GM18873 (cell line): ENCODE data around the gene SMIM1.
"Not testable (repeated sequence)": the region's sequence is repeated elsewhere in the genome, so short reads cannot be mapped to it uniquely, and the experiment has no call there.

Source experiments
- ATAC-seq: cut with Tn5 transposase; IDR thresholded peaks from one replicate; pipeline ENCODE4 v1.9.1; 2021; ENCODE audit warnings: mild to moderate bottlenecking, moderate library complexity, moderate number of reproducible peaks; ENCODE audit not compliant: unreplicated experiment, low FRiP score

The SMIM1 gene

DNA sequence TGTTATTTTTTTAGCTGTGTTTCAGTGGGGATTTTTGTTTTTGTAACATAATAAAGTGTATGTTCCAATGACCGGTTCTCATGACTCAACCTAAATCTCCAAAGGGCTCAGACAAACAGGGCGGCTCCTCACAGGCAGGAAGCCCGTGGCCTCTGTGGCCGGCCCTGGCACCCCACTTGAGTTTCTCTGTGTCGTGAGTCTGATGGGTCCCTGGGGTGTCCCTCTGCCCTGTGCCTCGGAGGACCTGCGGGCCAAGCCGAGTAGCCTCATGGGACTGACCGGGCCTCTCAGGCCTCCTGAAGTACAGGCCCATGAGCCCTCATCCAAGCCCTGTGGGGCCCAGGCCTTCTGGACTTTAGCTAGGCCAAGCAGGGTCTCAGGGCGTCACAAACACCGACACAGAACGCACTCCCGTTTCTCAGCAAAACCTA is 36.4 kb upstream of the SMIM1 start:
- ATAC-seq, result no peak

DNA sequence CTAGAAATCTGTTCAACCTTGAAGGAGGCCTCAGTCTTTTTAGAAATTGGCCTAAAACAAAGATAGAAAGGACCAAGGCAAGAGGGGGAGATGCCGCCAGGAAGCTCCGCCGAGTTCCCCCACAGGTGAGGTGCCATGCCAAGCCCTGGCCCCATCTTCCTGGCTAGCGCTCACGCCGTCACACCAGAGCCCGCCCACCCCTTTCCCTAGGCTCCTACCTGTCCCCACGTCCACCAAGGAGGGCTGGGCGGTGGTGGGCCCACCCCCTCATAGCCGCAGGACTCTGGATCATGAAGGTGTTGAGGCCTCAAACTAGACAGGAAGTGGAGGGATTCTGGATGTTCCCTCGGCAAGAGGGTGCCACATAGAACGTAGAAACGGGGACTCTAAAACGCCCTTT is 35.8 kb upstream of the SMIM1 start:
- ATAC-seq, result no peak

DNA sequence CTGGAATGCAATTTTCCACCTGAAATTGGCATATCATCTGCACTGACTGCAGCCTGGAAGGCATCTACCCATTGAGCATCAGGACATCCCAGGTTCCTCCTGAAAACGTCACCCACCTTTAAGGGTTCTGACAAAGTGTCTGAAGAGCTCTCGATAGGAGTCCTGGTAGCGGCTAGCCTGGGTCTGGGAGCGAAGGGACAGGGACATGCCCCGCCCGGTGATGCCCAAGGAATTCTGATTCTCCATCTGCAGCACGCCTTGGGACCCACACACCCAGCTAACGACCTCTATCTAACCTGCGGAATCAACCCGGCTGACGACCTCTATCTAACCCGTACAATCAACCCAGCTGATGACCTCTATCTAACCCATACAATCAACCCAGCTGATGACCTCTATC is 33.6 kb upstream of the SMIM1 start:
- no peak for ATAC-seq

DNA sequence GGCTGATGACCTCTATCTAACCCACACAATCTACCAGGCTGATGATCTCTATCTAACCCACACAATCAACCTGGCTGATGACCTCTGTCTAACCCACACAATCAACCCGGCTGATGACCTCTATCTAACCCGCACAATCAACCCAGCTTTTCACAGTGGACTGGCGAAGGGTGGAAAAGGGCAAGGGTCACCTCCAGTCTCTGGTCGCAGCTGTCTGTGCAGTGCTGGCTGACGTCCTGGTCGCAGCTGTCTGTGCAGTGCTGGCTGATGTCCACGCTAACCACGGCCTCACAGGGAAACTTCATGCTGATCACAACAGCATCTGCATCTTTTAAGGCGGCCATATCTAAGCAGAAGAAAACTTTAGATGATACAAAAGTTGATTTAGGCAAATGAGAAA is 32.5 kb upstream of the SMIM1 start:
- no peak for ATAC-seq

DNA sequence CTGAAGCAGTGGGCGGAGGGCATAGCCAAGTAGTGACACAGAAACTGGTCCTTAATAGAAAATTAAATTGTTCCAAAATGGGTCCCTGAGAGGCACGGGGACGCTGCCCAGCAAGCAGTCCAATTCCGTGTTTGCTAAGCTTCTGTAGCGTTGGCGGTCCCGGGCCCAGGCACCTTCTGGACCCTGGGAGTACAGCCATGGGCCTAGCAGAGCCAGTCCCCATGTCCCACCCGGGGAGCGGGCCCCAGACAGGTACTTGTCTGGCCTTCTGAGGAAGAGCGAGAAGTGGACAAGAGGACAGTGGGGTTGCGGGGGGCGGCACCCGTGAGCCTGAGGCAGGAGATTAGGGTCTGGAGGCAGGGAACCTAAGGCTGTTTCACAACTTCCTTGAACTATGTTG is 31.8 kb upstream of the SMIM1 start:
- ATAC-seq, result no peak

DNA sequence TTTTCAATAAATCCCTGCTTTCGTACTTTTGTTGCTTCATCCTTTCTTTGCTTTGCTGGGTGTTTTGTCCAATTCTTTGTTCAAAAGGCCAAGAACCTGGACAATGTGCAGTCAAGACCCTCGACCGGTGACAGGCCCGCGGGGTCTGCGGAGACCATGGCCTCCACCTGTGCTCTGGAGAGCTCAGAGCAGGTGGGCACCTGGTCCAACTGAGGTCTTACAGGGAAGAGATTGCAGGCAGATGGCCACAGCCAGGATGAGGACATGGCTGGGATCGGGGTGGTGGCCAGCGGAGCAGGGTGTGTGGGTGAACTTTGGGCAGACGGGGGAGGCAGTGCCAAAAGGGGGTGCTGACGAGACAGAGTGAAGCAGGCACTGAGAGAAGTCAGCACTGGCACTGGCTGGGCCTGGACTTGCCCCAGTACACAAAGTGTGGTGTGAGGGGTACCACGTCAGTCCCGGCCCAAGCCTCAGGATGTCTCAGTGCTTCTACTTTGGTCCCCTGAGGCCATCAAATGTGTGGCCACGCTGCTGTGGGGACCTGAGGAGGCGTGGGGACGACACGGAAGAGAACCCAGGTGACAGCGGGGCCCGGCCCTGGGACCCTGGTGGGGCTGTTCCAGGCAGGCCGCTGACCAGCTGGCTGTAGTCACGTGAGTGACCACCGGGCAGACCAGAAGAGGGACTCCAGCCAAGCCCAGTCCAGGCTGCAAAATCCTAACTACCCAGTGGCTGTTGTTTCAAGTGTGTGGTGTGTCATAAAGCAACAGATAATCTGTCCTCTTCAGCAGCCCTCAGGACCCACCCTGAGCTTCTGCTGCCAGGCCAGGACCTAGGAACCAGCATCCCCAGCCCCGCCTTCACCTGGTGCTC is 30.7 kb upstream of the SMIM1 start:
- ATAC-seq, result no peak

DNA sequence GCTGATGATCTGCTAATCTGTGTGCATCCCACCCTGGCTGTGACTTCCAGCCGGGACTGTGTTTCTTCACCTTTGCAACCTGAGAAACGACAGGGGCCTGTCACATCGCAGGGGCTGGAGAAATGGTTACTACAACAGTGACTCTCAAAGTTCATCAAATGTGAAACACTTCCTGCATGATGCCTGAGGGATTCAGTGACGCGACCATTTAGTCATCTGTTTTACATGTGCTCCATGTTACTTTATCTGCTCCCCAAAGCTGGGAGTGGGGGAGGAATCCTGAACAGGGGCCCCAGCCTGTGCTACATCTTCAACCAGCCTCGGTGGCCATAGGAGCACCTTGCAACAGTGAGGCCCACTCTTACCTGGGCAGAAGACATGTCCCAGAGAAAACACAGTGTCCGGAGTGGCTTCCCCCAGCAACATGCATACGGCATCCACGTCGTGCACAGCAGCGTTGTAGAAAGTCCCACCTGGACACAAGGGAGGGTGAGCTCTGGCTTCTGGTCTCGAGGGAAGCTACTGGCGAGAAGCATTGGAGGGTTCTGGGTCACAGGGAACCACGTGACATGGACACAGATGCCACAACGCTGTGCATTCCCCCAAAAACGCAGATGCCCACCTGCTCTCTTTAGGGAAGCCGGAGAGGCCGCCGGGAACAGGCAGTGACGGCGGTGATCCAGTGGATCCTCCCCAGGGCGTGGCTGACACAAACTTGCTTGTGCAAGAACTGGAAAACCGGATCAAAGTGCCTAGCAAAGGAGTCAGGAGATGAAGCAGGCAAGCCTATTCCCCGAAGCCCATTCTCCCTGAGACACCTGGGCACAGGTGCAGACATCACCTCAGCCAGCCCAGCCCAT is 29.9 kb upstream of the SMIM1 start:
- no peak for ATAC-seq

DNA sequence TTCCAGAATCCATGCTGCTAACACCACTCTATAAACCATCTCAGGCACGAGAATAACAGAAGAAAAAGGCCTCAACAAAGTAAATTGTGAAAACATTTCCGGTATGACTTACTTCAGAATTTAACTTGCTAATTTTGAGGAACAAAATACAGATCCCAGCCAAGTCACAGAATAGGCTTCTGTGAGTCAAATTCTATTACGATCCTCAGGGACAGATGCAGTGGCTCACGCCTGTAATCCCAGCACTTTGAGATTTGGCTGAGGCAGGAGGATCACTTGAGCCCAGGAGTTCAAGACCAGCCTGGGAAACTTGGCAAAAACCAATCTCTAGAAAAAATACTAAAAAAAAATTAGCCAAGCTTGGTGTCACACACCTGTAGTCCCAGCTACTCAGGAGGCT is 29.1 kb upstream of the SMIM1 start:
- ATAC-seq, result no peak

DNA sequence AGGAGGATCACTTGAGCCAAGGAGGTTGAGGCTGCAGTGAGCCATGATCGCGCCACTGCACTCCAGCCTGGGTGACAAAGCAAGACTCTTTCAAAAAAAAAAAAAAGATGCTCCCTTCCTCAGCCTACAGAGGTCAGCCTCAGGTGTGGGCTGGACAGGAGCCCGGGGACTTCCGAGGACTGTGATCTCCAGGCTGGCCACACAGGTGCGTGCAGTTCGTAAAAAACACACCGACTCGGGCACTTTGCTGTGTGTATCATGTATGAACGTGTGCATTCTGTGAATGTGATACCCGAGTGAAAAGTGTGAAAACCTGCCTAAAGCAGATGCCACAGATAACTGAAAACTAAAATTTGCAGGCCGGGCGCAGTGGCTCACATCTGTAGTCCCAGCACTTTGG is 28.7 kb upstream of the SMIM1 start:
- no peak for ATAC-seq

DNA sequence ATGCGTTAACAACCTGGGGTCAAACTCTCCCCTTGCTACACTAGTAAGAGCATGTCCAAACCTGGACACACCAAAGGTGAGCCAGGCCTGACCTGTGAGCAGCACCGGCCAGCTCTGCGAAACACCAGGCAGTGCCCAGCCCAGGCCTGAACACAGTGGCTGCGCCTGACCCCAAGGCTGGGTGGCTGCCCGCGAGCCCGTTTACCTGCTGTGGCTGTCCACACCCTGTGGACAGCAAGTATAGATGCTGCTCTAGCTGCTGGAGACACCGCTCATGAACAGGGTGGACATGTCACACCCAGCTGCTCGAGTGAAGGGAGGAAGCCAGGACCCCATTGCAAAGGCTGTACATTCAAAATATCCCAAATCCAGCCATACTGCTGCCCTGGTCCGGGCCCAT is 27.9 kb upstream of the SMIM1 start:
- no peak for ATAC-seq

DNA sequence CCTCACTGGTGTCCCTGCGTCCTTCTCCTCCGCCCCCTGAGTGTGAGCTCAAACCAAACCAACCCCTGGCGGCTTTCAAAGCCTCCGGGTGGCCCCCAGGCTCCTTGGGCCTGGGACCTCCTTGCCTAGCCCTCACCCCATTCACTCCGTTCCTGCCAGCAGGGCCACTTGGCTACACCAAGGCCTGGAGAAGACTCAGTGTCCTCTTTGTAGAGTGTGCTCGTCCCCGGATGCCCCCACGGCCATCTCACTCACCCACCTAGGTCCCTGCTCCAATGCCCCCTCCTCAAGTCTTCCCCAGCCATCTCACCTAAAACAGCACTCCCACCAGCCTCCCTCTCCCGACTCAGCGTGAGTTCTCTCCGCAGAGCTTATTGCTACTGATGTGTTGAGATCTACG is 27.5 kb upstream of the SMIM1 start:
- no peak for ATAC-seq

DNA sequence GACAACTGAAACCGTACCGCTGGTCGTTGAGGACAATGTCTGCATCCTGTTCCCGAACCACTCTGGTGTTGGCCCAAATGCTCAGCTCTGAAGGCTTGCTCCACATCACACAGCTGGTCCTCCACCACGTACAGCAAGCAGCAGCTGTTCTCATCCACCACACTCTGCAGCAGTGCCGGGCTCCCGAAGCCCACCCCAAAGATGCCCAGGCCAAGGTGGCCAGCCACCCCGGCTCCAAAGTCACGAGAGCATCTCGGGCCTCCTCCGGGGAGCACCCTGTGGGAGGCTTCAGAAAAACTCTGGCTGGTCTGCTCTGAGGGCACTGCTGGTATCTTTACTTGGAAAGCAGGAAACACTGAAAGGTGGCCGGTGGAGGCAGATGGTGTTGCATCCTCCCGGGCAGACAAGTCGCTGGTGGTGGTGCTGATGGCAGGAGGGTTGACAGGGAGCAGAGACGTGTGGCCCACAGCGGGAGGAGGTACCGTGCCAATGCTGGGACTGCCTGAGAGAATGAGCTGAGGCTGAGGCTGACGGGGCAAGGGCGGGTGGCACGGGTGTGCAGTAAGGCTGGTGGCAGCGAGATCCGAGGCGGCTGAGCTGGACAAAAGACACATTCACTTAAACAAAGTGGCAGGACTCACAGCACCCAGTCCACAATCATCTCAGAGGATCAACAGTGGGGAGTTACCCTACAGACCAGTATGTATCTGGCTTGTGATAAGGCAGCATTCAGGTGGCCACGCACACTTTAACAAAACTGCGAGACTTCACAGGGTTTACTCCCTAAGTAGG is 26.8 kb upstream of the SMIM1 start:
- ATAC-seq, result no peak

DNA sequence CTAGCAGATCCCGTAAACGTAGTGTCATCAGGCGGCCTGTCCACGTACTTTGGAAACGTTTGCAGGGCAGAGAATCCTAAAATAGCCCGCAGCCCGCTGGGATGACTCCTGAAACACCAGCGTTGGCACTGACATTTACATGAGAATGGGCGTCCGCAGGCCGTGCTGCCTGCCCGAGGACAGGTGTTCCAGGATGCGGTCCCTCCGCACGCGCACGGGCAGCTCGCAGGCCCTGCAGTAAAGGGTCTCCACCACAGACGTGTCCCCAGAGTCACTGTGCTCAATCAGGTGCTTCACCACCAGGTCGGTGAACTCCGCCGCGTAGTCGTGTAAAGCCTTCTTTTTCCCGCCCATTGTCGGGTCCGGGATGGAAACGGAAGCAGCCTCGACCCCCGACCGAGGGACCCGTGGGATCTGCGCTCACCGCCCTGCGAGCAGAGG is 26.1 kb upstream of the SMIM1 start:
- no peak for ATAC-seq

DNA sequence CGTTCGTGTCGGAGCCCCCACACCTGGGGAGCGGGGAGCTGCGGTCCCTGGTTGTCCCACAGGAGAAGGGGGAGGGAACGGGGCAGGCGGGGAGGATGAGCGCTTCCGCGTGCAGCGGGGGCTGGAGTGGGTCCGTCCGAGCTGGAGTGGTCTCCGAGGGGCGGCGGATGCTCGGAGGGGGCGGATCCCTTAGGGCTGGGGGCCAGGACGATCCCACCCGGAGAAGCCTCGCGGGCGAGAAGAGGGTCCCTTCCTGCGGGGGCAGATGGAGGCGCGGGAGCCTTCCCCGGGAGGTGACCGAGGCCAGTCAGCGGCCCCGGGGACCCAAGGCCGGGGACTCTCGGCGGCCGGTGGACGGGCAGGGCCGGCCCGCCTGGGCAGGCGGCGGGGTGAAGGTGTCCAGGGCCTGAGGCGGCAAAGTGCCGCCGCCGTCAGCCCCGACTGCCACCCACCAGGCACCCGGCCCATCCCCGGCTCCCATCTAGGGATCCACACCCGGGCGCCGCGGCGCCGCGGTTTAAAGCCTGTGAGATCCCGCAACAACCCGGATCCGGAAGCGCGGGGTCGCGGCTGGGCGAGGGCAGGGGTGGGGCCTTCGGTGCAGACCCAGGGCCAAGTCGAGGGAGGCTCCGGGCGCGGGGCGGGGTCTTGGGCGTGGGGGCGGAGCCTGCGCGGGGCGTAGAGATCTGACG is 25.6 kb upstream of the SMIM1 start:
- no peak for ATAC-seq

DNA sequence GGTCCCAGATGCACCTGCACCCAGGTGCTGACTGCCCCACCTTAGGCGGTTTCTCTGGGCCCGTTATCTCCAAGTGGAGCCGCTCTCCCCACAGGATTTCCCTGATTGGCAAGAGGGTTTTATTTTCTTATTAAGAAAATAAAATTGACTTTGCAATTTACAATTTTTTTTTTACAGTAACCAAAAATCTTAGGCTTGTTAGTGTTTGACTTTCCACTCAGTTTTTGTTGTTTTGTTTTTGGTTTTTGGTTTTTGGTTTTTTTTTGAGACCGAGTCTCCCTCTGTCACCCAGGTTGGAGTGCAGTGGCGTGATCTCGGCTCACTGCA is 25.1 kb upstream of the SMIM1 start:
- ATAC-seq, result no peak

DNA sequence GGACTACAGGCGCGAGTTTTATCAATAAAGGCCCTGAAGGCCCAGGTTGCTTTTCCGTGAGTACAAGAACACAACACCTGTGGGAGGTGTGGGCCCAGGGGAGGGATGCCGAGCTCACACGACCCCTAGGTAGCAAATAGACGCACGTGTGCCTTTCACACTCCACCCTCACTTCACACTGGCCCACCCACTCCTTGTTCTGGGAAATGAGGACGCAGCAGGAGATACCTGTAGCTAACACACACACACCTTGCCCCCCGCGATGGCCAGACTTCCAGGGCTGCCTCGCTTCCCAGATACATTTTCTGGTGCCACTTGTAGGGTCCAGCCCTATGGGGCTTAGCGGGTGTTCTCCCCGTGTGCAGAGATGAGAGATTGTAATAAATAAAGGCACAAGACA is 24.6 kb upstream of the SMIM1 start:
- no peak for ATAC-seq

DNA sequence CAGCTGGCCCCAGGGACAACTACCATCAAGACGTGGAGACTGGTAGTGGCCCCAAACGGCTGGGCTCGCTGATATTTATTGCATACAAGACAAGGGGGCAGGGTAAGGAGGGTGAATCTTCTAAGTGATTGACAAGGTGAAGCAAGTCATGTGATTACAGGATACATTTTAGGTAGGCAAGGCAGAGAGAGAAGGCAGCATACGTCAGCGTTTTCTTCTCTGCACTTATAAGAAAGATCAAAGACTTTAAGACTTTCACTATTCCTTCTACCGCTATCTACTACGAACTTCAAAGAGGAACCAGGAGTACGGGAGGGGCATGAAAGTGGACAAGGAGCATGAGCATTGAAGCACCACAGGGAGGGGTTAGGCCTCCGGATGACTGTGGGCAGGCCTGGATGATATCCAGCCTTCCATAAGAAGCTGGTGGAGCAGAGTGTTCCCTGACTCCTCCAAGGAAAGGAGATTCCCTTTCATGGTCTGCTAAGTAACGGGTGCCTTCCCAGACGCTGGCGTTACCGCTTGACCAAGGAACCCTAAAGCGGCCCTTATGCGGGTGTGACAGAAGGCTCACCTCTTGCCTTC is 24.1 kb upstream of the SMIM1 start:
- not testable (repeated sequence) for ATAC-seq

DNA sequence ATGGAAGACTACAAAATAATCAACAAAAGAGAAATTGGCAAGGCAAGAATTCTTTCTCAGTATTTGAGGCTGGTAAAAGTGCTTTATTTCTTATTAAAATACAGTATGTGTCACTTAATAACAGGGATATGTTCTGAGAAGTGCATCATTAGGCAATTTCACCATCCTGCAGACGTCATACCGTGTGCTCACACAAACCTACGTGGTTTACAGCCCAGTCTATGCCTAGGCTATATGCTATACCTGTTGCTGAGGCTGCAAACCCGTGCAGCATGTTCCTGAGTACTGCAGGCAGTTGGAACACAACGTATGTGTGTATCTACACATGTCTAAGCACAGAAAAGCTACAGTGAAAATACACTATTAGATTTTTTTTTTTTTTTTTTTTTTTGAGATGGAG is 23.0 kb upstream of the SMIM1 start:
- ATAC-seq, result no peak

DNA sequence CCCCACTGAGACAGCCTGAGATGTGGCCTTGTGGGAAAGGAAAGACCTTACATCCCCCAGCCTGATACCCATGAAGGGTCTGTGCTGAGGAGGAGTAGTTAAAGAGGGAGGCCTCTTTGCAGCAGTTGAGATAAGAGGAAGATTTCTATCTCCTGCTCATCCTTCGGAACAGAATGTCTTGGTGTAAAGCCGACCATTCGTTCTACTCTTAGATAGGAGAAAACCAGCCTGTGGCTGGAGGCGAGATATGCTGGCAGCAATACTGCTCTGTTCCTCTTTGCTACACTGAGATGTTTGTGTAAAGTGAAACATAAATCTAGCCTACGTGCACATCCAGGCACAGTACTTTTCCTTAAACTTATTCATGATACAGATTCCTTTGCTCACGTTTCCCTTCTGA is 21.8 kb upstream of the SMIM1 start:
- ATAC-seq, result no peak

DNA sequence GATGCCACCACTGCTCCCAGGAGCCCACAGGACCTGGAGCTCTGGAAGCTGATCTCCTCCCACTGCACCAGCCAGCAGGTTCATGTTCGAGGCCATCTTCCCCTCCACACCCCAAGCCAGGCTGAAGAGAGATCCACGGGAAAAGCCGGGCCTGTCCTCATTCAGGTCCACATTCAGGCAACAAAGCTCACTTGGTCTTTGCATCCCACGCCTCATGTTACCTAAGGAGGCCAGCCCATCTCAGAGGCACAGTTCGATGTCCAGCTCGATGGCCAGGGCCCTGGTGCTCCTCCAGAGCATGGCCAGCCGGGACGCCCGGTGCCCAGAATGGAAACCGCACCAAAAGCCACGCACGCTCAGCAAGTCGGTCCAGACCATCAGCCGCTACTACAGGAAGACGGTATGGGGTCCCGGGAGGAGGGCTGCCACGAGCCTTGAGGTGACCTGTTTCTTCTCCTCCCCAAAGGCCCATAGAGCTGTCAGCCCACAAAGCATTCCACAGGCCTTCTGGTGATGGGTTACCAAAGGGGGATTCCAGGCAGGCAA is 20.1 kb upstream of the SMIM1 start, which contains the start of gene CCDC27:
Gene CCDC27, plus strand, starts transcription at position 51 of the 546 bp plus-strand sequence. Its CDS starts 32 bp downstream, at position 83.
- ATAC-seq, result no peak
